Measurements from ENCODE around the gene PTCHD1.

DNA sequence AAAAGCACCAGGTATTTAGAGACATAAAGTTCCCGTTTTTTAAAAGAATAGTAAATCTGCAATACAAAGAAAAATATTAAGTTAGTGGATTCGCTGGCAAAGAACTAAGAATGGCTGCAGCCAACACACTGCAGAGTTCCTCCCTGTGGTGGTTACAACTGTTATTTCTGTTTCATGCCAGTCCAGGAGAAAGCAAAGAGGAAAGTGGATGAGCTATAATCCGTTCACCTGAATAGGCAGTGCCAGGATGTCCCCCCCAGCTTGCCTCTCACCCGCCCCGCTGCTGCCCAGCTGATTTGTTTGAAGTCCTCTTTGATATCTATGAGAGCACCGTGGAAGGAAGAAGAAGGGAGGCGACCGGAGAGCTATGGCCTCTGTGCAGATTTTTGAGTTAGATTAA lies 63.9 kb downstream of the PTCHD1 start:
- TF ChIP-seq, protein P1, sequence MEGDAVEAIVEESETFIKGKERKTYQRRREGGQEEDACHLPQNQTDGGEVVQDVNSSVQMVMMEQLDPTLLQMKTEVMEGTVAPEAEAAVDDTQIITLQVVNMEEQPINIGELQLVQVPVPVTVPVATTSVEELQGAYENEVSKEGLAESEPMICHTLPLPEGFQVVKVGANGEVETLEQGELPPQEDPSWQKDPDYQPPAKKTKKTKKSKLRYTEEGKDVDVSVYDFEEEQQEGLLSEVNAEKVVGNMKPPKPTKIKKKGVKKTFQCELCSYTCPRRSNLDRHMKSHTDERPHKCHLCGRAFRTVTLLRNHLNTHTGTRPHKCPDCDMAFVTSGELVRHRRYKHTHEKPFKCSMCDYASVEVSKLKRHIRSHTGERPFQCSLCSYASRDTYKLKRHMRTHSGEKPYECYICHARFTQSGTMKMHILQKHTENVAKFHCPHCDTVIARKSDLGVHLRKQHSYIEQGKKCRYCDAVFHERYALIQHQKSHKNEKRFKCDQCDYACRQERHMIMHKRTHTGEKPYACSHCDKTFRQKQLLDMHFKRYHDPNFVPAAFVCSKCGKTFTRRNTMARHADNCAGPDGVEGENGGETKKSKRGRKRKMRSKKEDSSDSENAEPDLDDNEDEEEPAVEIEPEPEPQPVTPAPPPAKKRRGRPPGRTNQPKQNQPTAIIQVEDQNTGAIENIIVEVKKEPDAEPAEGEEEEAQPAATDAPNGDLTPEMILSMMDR (IDR thresholded peaks at IDR 0.05), result no peak
- TF ChIP-seq POLR2A (IDR thresholded peaks at IDR 0.05), result no peak

Measured in testis (tissue), 2 donors.